ENCODE data around the gene RNF141.

The RNF141 gene

GRCh38 chr11:10522276-10522675 is 18.7 kb downstream of the RNF141 start:
- DNase-seq = no peak

DNA sequence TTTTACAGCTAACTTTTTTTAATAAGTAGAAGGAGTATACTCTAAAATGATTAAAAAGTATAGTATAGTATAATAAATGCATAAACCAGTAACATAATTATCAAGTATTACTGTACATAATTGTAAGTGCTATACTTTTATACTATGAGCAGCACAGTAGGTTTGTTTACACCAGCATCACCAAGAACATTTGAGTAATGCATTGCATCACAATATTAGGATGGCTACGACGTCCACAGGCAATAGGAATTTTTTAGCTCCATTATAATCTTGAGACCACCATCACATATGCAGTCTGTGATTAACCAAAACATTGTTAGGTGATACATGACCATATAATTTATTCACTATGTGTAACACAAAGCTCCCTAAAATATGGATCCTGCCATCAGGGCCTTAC is 20.4 kb downstream of the RNF141 start:
- no peak for DNase-seq

DNA sequence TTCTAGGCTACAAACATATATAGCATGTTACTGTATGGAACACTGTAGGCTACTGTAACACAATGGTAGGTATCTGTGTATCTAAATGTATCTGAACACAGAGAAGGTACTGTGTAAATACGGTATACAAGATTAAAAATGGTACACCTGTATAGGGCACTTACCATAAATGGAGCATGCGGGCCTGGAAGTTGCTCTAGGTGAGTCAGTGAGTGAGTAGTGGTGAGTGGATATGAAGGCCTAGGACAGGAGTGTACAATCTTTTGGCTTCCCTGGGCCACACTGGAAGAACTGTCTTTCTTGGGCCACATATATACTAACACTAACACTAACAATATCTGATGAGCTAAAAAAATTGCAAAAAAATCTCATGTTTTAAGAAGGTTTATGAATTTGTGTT is 21.4 kb downstream of the RNF141 start:
- DNase-seq = no peak

DNA sequence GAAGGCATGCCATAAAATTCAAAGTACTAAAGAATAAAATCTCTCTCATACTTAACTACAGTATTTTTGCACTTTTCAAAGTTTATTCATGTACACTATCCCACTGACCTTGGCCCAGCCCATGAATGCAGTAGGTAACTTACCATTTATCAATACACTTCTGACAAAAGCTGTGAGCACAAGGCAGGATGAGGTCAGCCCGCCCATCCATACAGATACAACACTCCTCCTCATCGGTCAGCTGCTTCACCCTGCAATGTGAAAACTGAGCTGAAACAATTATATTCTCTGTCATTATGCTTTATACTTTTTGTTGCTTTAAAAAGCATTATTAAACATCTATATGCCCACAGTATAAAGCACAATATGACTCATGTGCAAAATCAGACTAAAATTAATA is 22.1 kb downstream of the RNF141 start:
- no peak for DNase-seq

- no peak for DNase-seq
These were observed 22.9 kb downstream of the RNF141 start for GRCh38 chr11:10518123-10518522.

DNA sequence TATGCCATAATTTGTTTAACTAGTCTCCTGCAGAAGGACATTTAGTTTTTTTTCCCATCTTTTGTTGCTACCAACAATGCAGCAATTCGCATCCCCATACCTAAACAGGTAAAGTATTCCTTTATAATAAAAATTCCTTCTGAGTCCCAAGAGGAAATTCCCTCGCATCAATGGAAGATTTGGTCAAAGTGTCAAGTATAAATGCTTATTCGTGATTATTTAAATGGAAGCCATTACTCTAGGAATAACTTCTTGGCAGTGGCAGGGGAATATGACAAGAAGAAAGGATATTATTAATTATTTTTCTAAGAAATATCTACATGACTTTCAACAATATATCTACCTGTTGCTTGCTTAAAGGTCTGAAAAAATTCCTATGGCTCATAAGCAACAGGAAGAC is 25.6 kb downstream of the RNF141 start:
- no peak for DNase-seq

- no peak for DNase-seq
These were observed 26.3 kb downstream of the RNF141 start for GRCh38 chr11:10514709-10515108.

GRCh38 chr11:10514202-10514601 is 26.8 kb downstream of the RNF141 start:
- DNase-seq = no peak

DNA sequence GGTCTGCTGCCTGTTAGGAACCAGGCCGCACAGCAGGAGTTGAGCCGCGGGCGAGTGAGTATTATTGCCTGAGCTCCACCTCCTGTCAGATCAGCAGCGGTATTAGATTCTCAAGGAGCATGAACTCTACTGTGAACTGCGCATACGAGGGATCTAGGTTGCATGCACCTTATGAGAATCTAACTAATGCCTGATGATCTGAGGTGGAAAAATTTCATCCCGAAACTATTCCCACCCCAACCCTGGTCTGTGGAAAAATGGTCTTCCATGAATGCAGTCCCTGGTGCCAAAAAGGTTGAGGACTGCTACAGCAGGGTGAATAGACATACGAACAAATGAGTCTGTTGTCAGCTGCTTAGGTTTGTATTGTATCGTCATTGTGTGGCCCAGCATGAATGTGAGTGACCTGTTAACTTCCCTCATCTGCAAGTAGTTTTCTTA is 29.8 kb downstream of the RNF141 start:
- DNase-seq = no peak

DNA sequence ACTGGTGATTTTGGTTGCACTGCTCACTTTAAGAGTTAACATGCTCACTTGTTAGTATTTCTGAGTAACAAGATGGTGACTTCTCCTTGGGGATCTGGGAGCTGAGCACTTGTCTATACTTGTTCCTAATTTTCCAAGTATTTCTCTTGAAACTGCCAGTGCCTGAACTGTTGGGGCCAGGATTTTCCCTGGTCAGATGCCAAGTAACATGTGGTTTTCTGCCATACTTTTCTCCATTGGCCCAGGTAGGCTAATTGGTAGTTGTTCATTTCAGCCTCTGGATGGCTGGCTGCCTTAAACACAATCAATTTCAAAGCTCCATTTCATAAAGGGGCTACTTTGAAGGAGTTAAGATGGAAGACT is 35.0 kb downstream of the RNF141 start:
- DNase-seq = no peak

- no peak for DNase-seq
These were observed 35.5 kb downstream of the RNF141 start for GRCh38 chr11:10505278-10506007.

- no peak for DNase-seq
These were observed 36.5 kb downstream of the RNF141 start for GRCh38 chr11:10504490-10504889.

DNA sequence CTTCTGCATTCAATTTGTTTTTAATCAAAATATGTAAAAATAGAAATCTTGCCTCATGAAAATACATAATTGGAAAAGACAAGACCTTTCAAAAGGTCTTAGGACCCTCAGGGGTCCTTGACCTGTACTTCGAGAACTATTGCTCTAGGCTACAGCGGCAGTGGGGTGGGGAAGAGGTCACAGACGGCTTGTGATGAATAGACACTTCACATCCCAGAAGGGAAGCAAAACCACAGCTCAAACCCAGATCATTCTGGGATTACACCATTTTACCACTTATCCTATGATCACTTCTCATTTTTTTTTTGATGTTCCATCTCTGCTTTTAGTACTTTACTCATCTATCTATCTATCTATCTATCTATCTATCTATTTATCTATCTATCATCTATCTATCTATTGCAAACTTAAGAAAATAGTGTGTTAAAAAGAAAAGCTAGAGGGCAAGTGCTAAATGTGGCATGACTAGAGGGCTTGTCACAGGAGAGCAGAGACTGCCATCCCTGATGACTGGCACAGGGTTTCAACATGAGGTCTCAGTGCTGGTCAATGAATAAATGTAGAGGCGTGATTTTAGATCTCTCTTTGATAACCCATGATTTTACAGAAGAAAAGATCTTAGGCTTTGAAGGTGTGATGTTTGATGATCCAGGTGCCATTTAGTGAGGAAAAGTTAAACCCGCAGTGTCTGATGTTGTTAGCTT is 37.1 kb downstream of the RNF141 start:
- DNase-seq = no peak

GRCh38 chr11:10503221-10503620 is 37.8 kb downstream of the RNF141 start:
- no peak for DNase-seq

GRCh38 chr11:10502770-10503169 is 38.2 kb downstream of the RNF141 start:
- no peak for DNase-seq

GRCh38 chr11:10502065-10502680 is 38.8 kb downstream of the RNF141 start:
- no peak for DNase-seq

DNA sequence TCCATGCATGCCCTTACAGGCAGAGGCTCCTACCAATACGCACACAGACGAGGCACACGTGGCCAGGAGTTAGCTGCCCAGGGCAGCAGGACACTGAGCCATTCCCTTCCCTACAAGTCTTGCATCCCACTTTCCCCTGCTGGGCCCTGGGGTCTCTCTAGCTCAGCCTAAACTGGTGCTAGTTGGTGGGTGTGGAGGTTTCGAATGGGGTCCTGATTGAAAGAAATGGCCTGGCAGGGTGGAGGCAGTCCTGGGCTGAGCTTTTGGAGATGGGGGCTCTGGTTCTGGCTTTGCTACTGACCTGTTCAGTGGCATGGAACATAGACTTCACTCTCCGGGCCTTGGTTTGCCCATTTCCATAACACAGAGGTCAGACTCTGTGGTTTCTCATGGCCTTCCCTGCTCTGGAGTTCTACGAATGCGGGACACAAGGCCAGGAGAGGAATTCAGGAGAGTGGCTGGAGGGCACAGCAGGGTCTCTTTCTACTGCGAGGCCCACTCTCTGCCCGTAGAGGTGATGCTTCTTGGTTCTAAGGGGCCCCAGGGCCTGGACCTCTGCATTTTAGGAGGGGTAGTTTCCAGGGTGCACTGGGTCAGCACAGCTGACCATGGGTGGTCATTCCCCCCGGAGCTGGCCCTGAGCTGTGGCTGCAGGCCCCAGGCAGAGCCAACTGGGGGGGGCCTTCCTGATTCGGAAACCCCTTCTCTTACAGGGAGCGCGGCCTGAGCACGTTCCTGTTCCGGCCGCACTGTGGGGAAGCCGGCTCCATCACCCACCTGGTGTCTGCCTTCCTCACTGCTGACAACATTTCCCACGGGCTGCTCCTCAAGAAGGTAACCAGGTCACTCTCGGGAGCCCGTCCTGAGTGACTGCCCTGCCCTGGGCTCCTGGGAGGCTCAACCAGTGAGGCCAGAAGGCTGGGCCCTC is 40.0 kb downstream of the RNF141 start:
- no peak for DNase-seq

DNA sequence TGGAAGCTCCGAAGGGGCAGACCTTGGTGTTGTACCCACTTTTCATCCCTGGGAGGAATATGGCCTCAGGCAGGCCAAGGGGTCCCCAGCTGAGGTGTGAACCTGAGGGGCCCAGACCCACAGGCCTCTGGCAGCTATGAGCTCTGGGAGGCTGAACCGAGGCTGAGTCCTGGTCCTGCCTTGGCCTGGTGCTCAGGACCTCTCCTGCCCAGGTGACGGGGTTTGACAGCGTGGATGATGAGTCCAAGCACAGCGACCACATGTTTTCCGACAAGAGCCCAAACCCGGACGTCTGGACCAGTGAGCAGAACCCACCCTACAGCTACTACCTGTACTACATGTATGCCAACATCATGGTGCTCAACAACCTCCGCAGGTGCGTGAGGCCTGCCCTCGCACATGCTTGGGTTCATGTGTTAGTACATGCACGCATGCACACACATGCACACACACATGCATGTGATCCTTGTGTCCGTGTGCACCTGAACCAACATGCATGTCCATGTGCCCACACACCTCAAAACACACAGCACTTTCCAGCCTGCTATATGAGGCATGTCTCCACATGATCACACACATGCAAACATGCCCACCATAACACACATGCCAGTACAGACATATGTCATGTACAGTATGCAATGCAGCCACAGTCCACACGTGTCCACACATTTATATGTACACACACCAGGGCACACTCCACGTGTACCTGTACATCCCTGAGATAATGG is 40.9 kb downstream of the RNF141 start:
- DNase-seq = no peak

DNA sequence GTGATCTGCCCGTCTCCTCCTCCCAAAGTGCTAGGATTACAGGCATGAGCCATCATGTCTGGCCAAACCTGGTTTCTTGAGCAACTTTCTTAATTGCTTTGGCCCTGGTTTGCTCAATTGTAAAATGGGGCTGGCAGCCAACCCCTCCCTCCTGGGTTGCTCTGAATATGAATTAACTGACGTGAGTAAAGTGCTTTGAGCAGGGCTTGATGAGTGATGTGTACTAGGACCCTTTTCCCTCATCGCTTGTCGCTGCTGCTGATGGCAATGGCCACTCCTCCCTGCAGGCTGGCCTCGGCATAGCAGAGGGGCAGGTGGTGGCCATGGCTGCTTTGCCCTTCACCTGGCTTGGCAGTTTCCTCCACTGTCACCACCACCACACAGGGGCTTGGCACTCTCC is 41.5 kb downstream of the RNF141 start:
- no peak for DNase-seq

DNA sequence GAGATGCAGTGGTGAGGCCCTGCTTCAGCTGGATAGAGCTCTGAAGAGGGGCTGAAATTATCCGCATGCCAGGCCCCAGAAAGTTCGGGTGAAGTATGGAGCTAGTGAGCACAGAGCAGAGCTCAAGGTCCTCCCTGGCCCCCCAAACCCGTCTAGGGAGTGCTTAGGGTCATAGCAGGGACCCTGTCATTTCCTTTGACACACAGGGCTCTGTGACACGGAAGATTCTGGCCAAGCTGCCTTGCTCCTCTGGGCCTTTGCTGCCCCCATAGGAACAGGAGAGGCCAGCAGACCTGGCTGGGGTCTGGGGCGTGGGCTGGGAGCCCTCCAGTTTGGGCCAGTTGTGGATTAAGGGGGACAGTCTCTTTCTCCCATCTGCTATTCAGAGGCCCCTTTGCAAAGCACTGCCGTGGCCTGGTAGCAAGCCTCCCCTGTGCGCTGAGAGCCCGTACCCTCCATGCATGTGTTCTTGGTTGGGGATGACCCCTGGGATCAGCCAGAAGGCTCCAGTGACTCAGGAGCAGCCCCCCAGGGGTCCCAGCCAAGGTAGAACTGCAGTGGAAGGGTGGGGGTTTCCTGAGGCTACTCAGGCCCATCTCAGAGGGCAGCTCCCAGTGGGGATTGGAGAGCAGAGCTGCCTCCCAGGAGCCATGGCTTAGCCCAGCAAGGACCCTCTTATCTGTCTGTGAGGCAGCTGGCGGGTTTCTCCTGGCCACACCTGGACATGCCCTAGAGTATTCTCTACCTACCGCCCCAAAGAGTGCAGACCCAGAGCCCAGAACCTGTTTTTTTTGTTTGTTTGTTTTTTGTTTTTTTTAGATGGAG is 42.3 kb downstream of the RNF141 start:
- DNase-seq = no peak

DNA sequence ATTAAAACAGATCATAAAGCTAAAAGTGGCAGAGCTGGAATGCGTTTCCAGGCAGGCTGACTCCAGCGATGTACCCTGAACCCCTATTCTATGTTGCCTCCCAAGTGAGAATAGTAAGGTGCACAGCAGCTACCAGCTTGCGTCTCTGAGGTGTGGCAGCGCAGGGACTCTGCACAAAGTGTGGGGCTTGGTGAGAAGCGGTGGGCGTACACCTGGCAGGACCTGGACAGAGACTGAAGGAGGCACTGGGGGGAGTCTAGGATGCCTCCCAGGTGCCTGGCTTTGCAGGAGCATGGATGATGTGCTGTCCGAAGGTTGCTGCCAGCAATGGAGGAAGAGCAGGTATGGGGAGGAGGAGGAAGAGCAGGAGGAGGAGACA is 43.0 kb downstream of the RNF141 start:
- DNase-seq = no peak

Measured in T-helper 2 cell (primary cell).